Activated CD4-positive, alpha-beta T cell treated with anti-CD3 and anti-CD28 coated beads for 36 hours (primary cell): Measurements from ENCODE around the gene KRT9. TPM values are rescaled to one million over a fixed set of nuclear protein-coding genes. Genes with fewer than 3 reads are reported as not detected.

Experiments used
- ATAC-seq: fragments of 200-7000 bp; cut with Tn5 transposase; one replicate; pipeline ENCODE4 v1.10.0; 2021; ENCODE audit warnings: mild to moderate bottlenecking, moderate library complexity
- CTCF ChIA-PET: fragments of 350-600 bp; sonication (Branson Sonifier 250); formaldehyde crosslinking; loops from one replicate; lab custom pipeline; 2021; ENCODE audit warnings: antibody characterized with exemption; lab: Charles Lee
- POLR2A ChIA-PET: fragments of 350-600 bp; sonication (Branson Sonifier 250); formaldehyde crosslinking; loops from one replicate; lab custom pipeline; 2021; ENCODE audit warnings: antibody characterized with exemption, inconsistent platforms; lab: Charles Lee
- DNase-seq: peaks from one replicate; pipeline ENCODE4 v3.0.0-alpha.2; 2020
- H3K27ac Mint-ChIP-seq: one replicate; pipeline ENCODE4 v1.8.0; 2021; ENCODE audit warnings: mixed read lengths
- H3K27me3 Mint-ChIP-seq: one replicate; pipeline ENCODE4 v1.8.0; 2021; ENCODE audit warnings: mixed read lengths
- H3K36me3 Mint-ChIP-seq: one replicate; pipeline ENCODE4 v1.8.0; 2021; ENCODE audit warnings: low read depth, mixed read lengths
- H3K4me1 Mint-ChIP-seq: one replicate; pipeline ENCODE4 v1.8.0; 2021; ENCODE audit warnings: mixed read lengths
- H3K4me3 Mint-ChIP-seq: one replicate; pipeline ENCODE4 v1.8.0; 2021; ENCODE audit warnings: mild to moderate bottlenecking, moderate library complexity, mixed read lengths
- H3K9me3 Mint-ChIP-seq: one replicate; pipeline ENCODE4 v1.8.0; 2021; ENCODE audit warnings: low read depth, mixed read lengths
- intact Hi-C, 2 experiments: fragments of 100-400 bp; cut with DNase I in 1 of 2; cut with micrococcal nuclease in 1 of 2; formaldehyde crosslinking; loops; one replicate each; pipeline versions ENCODE4 v1.14.2 to v1.15.1; 2022 to 2024; cut with DNase I, micrococcal nuclease
- total RNA-seq, 2 experiments: library from RNA; stranded (reverse); gene quantifications; one replicate each; pipeline ENCODE4 v1.2.3, GENCODE V29; 2021

The KRT9 gene
- total RNA-seq, 2 experiments from 2014 or later, result not detected

DNA sequence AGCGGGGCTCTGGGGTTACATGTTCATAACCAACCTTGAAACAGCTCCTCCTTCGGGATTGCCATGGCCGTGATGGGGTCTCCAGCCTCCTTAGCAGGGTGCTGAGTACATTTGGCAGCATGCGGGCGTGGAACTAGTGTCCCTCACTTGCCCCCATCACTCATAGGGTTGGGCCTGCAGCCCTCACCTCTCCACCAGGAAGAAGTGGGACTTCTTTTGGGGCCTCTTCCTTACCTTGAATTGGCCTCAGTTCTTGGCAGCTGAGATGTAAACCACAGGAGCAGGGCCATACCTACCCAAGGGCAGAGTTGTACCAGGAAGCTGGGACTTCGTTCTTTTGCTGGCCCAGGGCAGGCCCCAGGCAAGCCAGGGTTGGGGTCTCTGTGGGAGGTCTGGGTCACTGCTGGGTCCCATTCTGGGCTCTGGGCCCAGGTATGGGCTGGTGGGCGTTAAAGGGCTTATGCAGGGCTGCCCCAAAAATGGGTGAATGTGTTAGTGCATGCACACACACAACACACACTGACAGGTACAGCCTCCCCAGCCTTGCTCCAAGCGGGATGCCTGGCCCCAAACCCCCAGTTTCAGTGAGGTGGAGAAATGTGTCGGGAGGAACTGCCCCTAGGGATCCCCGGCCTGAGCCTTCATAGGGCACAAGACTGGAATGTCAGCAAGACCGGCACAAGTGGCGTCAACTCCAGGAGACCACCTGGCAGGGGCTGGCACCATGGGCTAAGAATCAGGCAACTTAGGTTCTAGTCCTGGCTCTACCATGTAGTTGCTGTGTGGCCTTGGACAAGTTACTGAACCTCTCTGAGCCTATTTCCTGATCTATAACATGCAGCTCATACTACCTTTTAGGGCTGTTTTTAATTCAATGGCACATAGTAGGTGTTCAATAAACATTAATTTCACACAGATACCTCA, 49.3 kb downstream of the KRT9 start:
- H3K4me1 Mint-ChIP-seq, result peaks cover 3% of the 10 kb centered on the region
- H3K27ac Mint-ChIP-seq, result no peak overlapping the region
- DNase-seq (no peak), ATAC-seq (no peak)
- ChIA-PET POLR2A (interaction anchor here (0.6 kb wide), 1 partner anchor 977 kb away, joined by 5 read pairs; no protein-coding TSS in a partner anchor), CTCF (interaction anchor here (1.1 kb wide), 1 partner anchor 27 kb away, joined by 3 read pairs; no protein-coding TSS in a partner anchor)
- peaks cover 14% of the 10 kb centered on the region for H3K27me3 Mint-ChIP-seq
- H3K9me3 Mint-ChIP-seq, result no peaks in the 10 kb centered on the region
- H3K36me3 Mint-ChIP-seq, result no peaks in the 10 kb centered on the region
- intact Hi-C loops, result no loop called here
- H3K4me3 Mint-ChIP-seq, result no peak overlapping the region

DNA sequence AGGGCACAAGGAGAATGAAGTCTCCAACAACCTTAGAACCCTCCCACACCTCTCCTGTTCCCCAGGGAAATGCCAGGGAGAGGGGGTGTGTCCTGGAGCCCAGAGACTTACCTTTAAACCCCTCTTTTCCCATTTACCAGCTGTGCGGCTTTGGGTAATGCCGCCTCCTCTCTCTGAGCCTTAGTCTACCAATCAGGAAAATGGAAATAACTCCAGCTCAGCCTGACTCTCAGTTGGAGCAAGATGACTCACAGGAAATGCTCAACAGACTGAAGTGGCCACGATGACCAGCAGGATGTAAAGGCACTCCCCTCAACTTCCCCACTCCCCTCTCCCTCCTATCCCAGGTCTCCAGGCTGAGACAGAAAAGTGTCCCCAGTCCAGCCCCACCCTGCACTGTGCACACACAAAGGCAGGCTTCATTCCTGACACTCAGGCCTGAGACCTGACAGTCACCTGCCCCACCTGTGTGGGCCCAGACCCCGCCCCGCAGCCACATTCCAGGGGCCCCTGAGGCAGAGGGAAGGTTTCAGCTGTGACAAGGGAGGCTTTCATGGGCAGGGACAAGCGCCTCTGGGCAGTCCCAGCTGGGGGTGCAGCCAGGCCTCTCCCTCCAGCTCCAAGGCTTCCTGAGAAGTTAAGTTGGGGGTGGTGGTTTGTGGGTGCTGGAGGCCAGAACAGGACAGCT, 50.1 kb downstream of the KRT9 start:
- ATAC-seq, result no peak
- H3K36me3 Mint-ChIP-seq, result no peaks in the 10 kb centered on the region
- ChIA-PET CTCF (interaction anchor here (0.6 to 1.1 kb wide), 2 partner anchors 28 to 685 kb away, joined by 3 read pairs; no protein-coding TSS in a partner anchor), POLR2A (interaction anchor here (0.6 kb wide), 1 partner anchor 978 kb away, joined by 5 read pairs; no protein-coding TSS in a partner anchor)
- intact Hi-C loops, result no loop called here
- no peaks in the 10 kb centered on the region for H3K4me1 Mint-ChIP-seq
- peaks cover 6% of the 10 kb centered on the region for H3K27me3 Mint-ChIP-seq
- no peak for DNase-seq
- no peaks in the 10 kb centered on the region for H3K9me3 Mint-ChIP-seq
- no peak overlapping the region for H3K27ac Mint-ChIP-seq
- H3K4me3 Mint-ChIP-seq, result no peak overlapping the region

DNA sequence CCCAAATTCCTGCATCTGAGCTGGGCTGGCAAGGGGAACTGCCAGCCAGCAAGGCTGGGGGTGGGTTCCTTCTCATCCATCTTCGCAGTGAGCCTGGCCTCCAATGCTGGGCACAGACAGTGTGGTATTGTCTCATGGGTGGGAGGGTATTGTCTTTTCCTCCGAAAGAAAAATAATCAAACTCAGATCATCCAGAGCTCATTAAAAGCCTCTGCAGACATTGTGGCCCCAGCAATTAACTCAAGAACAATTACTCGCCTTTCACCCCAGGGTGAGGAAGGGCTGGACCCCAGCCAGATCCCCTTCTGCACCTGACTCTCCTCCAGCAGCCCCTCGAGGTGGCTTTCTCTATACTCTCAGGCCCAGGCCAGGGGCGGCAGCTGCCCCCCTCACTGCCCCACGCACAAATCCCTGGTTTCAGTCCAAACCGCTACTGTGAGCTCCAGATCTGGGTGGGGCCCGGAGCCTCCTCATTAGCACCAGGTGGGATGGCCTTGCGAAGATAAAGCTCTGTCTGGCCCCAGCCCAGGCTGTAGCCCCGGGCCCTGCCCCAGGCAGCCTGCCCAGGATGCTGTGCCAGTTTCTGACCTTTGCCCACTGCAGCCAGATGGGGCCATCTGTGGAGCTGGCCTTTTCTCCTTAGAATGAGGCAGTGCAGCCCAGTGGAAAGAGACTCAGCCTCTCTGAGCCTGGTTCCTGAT, 50.9 kb downstream of the KRT9 start:
- CTCF ChIA-PET, result interaction anchor here (0.6 to 0.8 kb wide), 2 partner anchors 142 to 685 kb away, joined by 3 read pairs; no protein-coding TSS in a partner anchor
- Mint-ChIP-seq H3K4me1 (no peaks in the 10 kb centered on the region), H3K27ac (no peak overlapping the region), H3K27me3 (peaks cover 4% of the 10 kb centered on the region), H3K36me3 (no peaks in the 10 kb centered on the region), H3K9me3 (no peaks in the 10 kb centered on the region), H3K4me3 (no peak overlapping the region)
- intact Hi-C loops, result no loop called here
- POLR2A ChIA-PET, result no interaction called here
- ATAC-seq (no peak), DNase-seq (no peak)

GRCh38 chr17:41519501-41520224, 52.2 kb downstream of the KRT9 start:
- DNase-seq, result no peak
- intact Hi-C loops, result no loop called here
- ChIA-PET CTCF (no interaction called here), POLR2A (no interaction called here)
- no peaks in the 10 kb centered on the region for H3K9me3 Mint-ChIP-seq
- ATAC-seq, result no peak
- no peak overlapping the region for H3K27ac Mint-ChIP-seq
- no peaks in the 10 kb centered on the region for H3K27me3 Mint-ChIP-seq
- H3K36me3 Mint-ChIP-seq, result no peaks in the 10 kb centered on the region
- H3K4me3 Mint-ChIP-seq, result no peak overlapping the region
- no peaks in the 10 kb centered on the region for H3K4me1 Mint-ChIP-seq

DNA sequence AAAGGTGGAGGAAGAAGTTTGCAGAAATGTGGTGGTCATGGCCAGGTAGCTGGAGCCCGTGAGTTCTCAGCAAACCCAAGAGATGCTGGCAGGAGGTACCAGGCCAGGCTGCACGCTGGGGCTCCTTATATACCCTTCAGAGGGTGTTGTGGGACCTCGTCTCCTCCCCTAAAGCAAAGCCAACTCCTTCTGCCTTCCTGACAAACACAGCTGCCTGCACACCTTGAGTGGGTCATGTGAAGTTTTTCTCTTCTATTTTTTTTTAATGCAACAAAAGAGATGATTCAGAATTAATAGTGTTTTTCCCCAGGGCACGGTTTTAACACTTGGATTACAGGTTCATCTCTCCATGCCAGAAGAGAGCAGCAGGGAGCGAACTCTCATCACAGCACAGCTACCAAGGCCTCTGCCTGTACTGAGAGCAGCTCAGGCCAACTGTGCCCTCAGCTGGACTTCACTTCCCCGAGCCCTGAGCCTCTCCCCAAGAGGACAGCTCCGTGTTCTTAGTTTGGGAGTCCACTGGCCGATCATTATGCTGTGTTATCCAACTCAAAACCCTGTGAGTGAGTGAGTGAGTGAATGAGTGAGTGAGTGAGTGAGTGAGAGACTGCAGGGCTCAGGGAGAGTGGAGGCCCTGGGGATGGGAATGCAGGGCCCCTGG, 52.9 kb downstream of the KRT9 start, which contains the start of gene KRT15:
KRT15 (minus strand) TSS at position 102 of the 661 bp plus-strand sequence; CDS start at position 39, 63 bp downstream.
- DNase-seq (no peak), ATAC-seq (no peak)
- no peaks in the 10 kb centered on the region for H3K9me3 Mint-ChIP-seq
- no peaks in the 10 kb centered on the region for H3K4me1 Mint-ChIP-seq
- POLR2A ChIA-PET, result no interaction called here
- H3K27ac Mint-ChIP-seq, result no peak within 1 kb of the TSS
- H3K4me3 Mint-ChIP-seq, result no peak within 1 kb of the TSS
- no peaks in the 10 kb centered on the region for H3K36me3 Mint-ChIP-seq
- intact Hi-C loops, result no loop called here
- H3K27me3 Mint-ChIP-seq, result no peaks in the 10 kb centered on the region
- CTCF ChIA-PET, result interaction anchor here (0.7 kb wide), 1 partner anchor 23 kb away, joined by 3 read pairs; no protein-coding TSS in a partner anchor

- Mint-ChIP-seq H3K4me3 (no peak overlapping the region), H3K9me3 (no peaks in the 10 kb centered on the region), H3K27ac (no peak overlapping the region), H3K36me3 (no peaks in the 10 kb centered on the region), H3K4me1 (no peaks in the 10 kb centered on the region), H3K27me3 (no peaks in the 10 kb centered on the region)
- intact Hi-C loops, result no loop called here
- ChIA-PET CTCF (interaction anchor here (0.7 kb wide), 1 partner anchor 24 kb away, joined by 3 read pairs; no protein-coding TSS in a partner anchor), POLR2A (no interaction called here)
- no peak for DNase-seq
- ATAC-seq, result no peak
Measured at GRCh38 chr17:41518031-41518430, 53.8 kb downstream of the KRT9 start.

DNA sequence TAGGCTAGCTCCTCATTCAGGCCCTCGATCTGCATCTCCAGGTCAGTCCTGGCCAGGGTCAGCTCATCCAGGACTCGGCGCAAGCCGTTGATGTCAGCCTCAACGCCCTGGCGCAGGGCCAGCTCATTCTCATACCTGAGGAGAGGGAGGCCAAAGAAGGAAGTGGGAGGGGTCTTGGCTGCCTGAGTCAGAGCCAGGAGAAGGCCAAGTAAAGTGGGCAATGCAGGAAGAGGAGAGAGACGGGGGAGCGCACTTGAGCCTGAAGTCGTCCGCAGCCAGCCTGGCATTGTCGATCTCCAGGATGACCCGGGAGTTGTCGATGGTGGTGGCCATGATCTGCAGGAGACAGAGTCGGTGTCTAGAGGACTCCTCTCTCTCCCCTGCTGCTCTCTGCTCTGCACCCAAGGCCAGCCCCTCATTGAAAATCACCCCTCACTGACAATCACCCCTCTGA, 55.0 kb downstream of the KRT9 start:
- DNase-seq (no peak), ATAC-seq (no peak)
- ChIA-PET CTCF (no interaction called here), POLR2A (no interaction called here)
- Mint-ChIP-seq H3K36me3 (no peaks in the 10 kb centered on the region), H3K27me3 (no peaks in the 10 kb centered on the region), H3K9me3 (no peaks in the 10 kb centered on the region), H3K4me1 (no peaks in the 10 kb centered on the region), H3K27ac (no peak overlapping the region), H3K4me3 (no peak overlapping the region)
- intact Hi-C loops, result no loop called here

DNA sequence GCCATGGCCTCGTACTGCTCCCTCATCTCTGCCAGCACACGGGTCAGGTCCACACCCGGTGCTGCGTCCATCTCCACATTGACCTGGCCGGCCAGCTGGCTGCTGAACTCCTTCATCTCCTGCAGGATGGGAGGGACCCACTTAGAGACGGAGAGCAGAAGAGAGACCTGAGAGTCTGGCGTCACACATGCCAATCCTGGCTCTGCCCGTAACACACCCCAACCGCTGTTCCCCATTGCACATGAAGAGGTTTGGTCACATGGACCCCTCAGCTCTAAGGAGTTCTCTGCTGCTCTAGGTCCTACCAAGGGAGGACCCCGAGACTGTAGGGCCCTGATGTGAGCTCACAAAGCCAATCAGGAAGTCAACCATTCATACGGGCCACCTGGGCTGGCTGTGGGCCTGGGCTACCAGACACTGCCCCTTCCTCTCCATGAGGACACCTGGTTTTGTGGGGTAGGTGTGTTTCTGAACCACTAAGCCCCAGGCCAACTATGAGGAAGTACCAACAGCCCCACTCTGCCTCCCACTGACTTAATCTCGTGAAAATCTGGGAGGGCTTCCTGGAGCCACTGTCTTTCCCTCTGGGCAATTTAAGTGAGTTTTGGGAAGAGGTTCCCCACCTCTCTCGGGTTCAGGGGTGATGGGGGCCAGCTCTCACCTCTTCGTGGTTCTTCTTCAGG, 55.6 kb downstream of the KRT9 start:
- Mint-ChIP-seq H3K27ac (no peak overlapping the region), H3K27me3 (no peaks in the 10 kb centered on the region), H3K9me3 (no peaks in the 10 kb centered on the region), H3K36me3 (no peaks in the 10 kb centered on the region), H3K4me3 (no peak overlapping the region), H3K4me1 (no peaks in the 10 kb centered on the region)
- CTCF ChIA-PET, result no interaction called here
- no peak for DNase-seq
- POLR2A ChIA-PET, result no interaction called here
- intact Hi-C loops, result no loop called here
- no peak for ATAC-seq
